Gastroesophageal sphincter (tissue), 3 donors: ENCODE results near the gene AEBP1.

Experiments used
- CTCF ChIP-seq, 4 experiments: fragments of 200-600 bp in 2 of 4; fragments of 450-650 bp in 2 of 4; sonication (generic) in 1 of 4; IDR thresholded peaks; one replicate each; pipeline ENCODE4 v1.5.1; 2017 to 2019; ENCODE audit warnings: antibody characterized with exemption in 4 of 4, mild to moderate bottlenecking in 2 of 4, moderate library complexity in 2 of 4
- POLR2AphosphoS5 ChIP-seq: sonication (generic); formaldehyde crosslinking; IDR thresholded peaks from one replicate; pipeline ENCODE4 v1.6.1; 2017; ENCODE audit warnings: antibody characterized with exemption

GRCh38 chr7:44138698-44139097 lies 34.6 kb downstream of the AEBP1 start:
- TF ChIP-seq CTCF (IDR thresholded peaks at IDR 0.05): no peak
- no peak for TF ChIP-seq POLR2AphosphoS5
